Peyer's patch (tissue), 4 donors: Measurements from ENCODE around the gene B3GNT8.
A peak's percentile ranks its signal among the peaks of the same experiment; 100 is the strongest.

Experiments
- POLR2A ChIP-seq, 2 donors: fragments of 450-650 bp; IDR thresholded peaks; one replicate each; pipeline ENCODE4 v1.5.1; 2017; ENCODE audit warnings: antibody characterized with exemption in 2 of 2, mild to moderate bottlenecking in 2 of 2, moderate library complexity in 2 of 2
- TF ChIP-seq, protein P1 (sequence below), 6 experiments: fragments of 450-650 bp in 4 of 6; fragments of 200-600 bp in 2 of 6; sonication (generic) in 1 of 6; IDR thresholded peaks; one replicate each; pipeline ENCODE4 v1.5.1; 2017 to 2019; ENCODE audit warnings: antibody characterized with exemption in 6 of 6, mild to moderate bottlenecking in 3 of 6, moderate library complexity in 1 of 6

DNA sequence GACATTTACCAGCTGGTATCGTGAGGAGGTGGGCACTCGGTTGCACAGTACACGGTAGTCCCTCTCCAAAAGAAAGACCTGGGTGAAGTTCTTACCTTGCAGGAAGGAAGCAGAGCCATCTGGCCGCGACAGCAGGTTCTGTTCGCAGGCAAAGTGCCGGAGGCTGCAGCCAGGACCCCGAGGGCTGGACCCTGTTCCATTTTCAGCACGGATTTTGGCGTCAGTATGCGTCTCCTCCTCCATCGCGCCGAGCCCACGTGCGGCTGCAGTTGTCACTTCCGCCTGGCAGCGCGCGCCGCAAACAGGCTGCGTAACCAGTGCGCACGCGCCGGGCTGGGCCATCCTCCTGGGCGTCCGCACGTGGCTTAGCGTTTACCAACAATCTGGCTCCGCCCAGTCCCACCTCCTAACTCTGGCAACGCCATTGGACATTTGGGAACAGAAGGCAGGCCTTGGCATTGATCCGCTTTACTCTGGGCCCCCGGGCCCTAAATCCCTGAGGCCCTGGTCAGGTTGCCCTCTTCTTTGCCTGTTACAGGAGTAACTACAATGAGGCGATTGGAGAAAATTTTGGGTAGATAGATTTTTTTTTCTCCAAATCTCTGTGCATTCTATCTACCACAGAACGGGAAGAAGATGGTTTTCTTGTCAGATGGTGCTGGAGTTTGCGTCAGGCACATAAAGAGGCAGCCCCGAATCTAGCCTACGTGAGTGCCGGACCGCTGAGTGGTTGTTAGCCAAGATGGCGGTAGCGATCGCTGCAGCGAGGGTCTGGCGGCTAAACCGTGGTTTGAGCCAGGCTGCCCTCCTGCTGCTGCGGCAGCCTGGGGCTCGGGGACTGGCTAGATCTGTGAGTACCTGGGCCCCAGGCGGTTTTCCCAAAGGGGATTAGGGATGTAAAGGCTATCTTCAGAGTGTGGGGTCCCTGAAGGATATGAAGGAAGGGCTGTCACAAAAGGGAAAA lies 29.8 kb downstream of the B3GNT8 start, which contains the start of the genes BCKDHA and EXOSC5:
- TF ChIP-seq, protein P1, sequence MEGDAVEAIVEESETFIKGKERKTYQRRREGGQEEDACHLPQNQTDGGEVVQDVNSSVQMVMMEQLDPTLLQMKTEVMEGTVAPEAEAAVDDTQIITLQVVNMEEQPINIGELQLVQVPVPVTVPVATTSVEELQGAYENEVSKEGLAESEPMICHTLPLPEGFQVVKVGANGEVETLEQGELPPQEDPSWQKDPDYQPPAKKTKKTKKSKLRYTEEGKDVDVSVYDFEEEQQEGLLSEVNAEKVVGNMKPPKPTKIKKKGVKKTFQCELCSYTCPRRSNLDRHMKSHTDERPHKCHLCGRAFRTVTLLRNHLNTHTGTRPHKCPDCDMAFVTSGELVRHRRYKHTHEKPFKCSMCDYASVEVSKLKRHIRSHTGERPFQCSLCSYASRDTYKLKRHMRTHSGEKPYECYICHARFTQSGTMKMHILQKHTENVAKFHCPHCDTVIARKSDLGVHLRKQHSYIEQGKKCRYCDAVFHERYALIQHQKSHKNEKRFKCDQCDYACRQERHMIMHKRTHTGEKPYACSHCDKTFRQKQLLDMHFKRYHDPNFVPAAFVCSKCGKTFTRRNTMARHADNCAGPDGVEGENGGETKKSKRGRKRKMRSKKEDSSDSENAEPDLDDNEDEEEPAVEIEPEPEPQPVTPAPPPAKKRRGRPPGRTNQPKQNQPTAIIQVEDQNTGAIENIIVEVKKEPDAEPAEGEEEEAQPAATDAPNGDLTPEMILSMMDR (IDR thresholded peaks at IDR 0.05), result peak in 3 of 6 experiments; percentile 2 to 24 (median 17)
- TF ChIP-seq POLR2A (IDR thresholded peaks at IDR 0.05), result peak; percentile 29 to 62
